GM21737 (cell line): Measurements from ENCODE around the gene PCNT.
"Not testable (repeated sequence)": the region's sequence is repeated elsewhere in the genome, so short reads cannot be mapped to it uniquely, and the experiment has no call there.

Experiments used
- ATAC-seq: cut with Tn5 transposase; IDR thresholded peaks from one replicate; pipeline ENCODE4 v1.9.1; 2021; ENCODE audit warnings: mild to moderate bottlenecking, moderate library complexity; ENCODE audit not compliant: unreplicated experiment

PCNT gene

DNA sequence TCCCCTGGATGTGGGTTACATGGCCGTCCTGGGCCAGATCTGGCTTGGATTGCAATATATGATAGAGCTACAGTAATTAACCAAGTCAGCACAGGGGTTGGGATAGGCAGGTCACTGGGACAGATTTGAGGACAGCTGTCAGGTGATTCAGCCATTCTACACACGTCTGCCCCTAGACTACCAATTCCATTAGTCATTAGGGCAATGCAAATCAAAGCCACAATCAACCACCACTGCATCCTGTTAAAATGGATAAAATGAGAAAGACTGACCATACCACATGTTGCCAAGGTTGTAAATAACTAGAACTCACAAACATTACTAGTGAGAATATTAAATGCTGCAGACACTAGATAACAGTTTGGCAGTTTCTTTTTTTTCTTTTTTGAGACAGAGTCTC, 16.3 kb upstream of the PCNT start:
- no peak for ATAC-seq

- no peak for ATAC-seq
Measured at GRCh38 chr21:46308431-46308830, 15.5 kb upstream of the PCNT start.

GRCh38 chr21:46310260-46310659, 13.7 kb upstream of the PCNT start:
- not testable (repeated sequence) for ATAC-seq

- ATAC-seq = no peak
Measured at GRCh38 chr21:46311568-46311967, 12.4 kb upstream of the PCNT start.

DNA sequence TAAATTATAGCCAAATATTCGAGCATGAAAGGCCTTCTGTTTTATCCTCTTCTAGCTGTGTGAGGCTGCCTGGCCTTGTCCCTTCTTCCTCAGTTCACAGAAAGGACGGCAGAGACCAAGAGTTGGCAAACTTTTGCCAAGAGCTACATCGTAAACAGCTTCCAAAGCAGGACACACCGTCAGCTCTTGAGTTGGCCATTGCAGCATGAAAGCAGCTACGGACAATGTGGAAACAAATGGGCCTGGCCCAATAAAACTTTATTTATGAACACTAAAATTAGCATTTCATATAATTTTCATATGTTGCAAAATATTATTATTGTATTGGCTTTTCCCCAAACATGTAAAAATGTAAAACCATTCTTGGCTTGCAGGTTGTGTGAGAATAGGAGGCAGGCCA, 11.0 kb upstream of the PCNT start:
- ATAC-seq = no peak

- ATAC-seq = no peak
Measured at GRCh38 chr21:46314441-46315020, 9.4 kb upstream of the PCNT start.

- ATAC-seq = no peak
Measured at GRCh38 chr21:46316708-46317324, 7.1 kb upstream of the PCNT start.

DNA sequence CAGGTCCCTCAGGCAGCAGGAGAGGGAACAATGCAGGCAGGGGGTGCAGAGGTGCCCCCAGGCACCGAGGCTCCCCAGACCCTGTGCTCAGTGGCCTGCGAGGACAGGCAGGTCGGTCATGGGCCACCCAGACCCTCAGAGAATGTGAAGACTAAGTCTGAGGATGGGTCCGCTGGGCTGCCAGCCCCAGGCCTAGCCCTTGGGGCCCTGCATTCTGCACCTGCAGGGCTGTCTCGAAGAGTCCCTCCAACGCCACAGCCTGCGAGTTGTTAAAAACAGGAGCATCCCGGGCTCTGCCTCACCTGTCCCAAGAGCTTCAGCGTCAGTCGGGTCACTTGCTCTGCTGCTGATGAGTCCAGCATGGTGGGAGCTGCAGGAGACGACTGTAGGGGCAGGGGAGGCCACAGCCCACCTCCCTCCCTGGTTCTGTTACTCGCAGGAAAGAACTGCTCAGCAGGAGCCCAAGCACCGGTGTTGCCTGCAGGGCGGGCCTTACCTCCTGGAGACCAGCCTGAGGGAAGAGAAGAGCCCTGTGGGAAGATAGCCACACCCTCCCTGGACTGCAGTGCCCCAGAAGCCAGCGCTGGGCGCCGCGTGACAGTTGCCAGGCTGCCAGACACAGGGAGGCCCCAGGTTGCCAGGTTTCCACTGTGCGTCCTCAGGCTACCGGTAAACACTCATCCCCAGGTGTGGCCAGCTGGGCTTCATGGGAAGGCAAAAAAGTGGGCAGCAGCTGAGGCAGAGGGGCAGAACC, 6.1 kb upstream of the PCNT start:
- no peak for ATAC-seq

DNA sequence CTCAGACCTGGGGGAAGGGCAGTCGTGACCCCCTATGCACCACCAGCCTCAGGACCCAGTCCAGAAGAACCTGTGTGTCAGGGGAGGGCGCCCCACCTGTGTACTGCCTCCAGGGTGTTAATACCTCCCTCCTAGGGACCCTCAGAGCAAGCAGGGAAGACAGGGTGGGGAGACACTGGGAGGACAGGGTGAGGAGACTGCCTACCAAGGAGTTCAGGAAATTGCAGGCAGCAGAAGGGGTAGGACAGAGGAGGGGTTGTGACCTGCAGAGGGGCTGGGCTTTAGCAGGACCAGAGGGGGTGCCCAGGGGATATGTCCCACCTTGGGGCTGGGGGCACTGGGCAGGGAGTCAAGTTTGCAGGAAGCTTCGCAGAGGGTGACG, 5.5 kb upstream of the PCNT start:
- no peak for ATAC-seq

DNA sequence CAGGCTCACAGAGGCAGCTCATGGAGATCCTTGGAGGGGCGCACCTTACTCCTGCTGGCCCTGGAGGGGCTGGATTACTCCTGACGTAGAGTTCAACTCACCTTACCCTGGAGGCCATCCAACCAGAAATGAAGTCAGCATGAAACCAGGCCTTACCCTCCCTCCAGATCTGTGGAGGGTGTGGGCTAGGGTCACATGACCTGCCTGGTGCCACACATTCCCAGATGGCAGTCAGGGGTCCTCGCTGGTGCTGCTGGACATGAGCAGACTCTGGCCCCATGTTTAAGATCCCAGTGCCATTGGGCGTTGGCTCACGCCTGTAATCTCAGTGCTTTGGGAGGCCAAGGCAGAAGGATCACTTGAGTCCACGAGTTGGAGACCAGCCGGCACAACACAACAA, 4.8 kb upstream of the PCNT start:
- no peak for ATAC-seq

DNA sequence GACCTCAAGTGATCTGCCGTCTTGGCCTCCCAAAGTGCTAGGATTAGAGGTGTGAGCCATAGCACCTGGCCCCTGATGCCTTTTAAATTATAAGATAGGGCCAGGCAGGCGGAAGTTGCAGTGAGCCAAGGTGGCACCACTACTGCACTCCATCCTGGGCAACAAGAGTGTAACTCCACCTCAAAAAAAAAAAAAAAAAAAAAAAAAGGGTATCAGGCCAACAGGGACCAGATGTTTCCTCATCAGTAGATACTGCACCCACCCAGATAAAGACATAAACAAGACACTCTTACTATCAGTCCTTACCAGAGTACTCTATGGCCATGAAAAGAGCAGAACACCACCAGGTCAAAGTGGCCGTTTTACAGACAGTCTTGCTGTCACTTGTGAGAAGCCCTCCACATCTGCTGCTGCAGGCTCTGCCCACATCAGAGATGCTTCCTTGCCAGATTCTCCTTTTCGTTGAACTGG, 3.6 kb upstream of the PCNT start:
- ATAC-seq = no peak

DNA sequence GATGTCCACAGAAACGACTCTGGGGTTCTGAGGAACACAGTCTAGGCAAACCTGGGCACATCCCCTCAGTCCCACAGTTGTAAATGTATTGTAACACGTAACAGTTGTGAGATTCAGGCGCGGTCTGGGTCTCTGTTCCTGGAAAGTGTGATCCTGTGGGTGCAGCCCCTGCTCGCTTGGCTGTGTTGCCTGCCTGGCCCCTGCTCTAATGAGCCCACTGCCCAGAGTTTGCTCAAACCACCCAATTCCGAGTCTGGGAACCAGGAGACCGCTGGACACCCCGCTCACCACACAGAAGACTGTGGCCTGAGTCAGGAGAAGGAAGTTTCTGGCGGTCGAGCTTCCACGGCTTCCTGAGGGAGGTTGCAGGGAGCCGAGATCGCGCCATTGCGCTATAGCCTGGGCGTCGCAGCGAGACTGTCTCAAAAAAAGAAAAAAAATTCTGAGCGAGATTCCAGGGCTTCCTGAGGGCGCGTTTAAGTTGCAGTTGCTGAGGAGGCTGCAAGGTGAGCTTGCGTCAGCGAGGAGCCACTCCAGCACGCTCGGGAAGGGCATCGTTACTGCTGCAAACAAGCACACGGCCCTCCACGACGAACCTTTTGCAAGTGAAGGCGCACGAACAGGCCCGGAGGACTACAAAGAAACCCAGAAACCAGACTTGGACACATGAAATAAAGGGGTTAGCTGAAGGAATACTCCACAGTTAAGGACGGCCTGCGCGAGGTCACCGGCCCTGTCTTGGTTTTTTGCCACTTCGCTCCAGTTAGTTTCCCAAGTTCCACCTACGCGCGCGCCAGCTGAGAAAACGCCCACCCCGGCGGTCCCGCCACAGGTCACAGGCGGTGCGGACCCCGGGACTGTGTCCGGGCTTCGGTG, 1.4 kb upstream of the PCNT start:
- ATAC-seq = no peak

- ATAC-seq = no peak
Measured at GRCh38 chr21:46323227-46323709, 688 bp upstream of the PCNT start.

DNA sequence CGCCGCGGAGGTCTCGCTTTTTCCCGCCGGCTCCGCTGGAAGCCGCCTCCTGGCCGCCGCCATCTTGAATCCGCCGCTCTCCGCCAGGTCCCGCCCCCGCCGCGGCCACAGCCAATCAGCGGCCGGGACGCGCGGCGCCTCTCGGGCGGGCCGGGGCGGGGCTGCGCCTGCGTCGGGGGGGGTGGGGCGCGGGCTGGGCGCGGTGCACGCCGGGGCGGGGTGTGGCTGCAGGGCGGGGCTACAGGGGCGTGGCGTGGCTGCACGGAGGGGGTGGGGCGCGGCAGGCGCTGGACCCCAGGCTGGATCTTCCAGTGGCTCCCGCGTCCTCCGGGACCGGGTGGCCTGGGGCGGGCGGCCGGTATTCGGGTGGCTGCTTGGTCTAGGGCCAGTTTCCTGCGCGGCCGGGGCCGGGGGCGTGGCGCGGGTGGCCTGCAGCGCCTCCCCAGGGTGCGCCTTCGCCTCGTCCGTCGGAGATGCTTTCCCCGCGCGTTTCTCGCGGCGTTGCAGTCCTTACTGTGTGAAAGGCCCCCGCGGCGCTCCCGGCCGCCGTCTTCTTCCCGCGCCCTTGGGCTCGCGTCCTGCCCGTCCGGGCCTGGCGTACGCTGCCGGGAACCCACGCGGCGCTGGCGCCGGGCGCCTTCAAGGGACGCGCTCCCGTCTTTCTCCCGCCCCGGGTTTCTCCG, 575 bp downstream of the PCNT start:
- ATAC-seq = peak; percentile 50

- ATAC-seq = no peak
Measured at GRCh38 chr21:46325073-46325912, 1.3 kb downstream of the PCNT start.

- no peak for ATAC-seq
Measured at GRCh38 chr21:46326110-46326703, 2.3 kb downstream of the PCNT start.

DNA sequence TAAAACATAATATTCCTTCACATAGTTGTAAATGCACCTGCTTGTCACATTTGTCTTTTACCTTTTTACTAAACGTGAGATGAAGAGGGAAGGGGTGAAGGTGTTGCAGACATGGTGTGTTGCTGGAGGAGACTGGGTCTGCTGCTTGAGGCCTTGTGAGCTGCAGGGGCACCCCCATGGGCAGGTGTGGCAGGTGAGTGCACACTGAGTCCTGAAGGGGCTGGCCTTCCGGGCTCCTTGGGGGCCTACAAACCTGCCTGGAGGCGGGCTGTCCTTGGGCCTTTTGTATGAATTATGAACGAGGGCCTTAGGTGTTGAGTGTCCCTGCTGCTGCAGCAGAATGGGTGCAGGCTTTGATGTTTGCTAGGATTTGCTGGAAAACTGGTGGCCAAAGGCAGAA, 3.8 kb downstream of the PCNT start:
- ATAC-seq = no peak

DNA sequence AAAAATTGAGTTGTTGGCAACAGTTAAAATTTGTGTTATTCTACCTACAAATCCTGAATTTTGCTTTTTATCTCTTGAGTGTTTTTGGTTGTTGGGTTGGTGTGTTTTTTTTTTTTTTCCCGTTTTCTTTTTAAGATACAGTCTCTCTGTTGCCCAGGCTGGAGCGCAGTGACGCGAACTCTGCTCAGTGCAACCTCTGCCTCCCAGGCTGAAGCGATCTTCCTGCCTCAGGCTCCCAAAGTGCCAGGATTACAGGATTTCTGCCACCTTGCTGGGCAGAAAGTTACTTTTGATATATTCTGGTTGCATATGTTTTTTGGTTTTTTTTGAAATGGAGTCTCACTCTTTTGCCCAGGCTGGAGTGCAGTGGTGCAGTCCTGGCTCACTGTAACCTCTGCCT, 4.2 kb downstream of the PCNT start:
- ATAC-seq = no peak

DNA sequence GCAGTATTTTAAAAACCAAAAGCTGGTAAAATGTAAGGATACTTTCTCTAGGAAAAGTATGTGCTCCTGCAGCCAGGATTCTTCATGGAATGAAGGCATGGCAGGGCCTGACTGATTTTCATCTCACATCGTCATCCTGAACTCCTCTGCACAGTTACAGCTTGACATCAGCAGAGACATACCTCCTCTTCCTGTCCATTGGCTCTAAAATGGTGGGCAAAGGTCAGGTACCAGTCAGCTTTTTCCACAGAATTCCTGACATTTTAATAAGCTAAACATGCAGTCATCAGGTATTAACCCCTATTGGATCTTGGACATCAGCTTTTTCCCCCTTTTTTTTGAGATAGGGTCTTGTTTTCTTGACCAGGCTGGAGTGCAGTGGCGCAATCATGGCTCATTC, 5.8 kb downstream of the PCNT start:
- ATAC-seq = no peak
